ENCODE data around the gene VGF.

DNA sequence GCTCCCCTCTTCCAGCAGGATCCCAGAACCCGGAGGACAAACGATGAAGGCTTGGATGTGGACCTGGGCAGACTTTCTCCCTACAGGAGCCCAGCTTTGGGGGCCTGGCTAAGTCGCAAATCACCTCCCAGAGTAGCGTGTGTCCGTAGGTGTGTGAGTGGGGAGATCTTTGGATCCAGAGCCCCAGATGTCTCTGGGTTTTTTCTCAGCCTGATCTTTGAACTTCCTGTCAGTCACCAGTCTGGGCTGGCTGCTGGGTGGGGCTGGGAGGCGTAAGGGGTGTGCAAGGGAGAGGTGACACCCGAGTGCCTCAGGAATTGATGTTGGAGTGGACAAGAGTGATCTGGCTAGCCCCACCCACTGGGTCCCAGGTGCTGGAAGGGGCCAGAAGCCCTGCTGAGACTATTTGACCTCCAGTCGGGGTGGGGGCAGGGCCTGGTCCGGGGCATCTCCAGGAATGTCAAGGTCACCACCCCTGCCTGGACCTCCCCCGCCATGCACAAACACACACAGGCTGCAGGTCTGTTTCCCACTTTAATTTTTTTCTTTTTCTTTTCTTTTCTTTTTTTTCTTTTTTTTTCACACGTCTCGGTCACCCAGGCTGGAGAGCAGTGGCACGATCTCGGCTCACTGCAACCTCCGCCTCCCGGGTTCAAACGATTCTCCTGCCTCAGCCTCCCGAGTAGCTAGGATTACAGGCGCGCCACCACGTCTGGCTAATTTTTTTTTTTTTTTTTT lies 35.7 kb upstream of the VGF start, which contains the start of gene MOGAT3:
- TF ChIP-seq POLR2AphosphoS5 (IDR thresholded peaks at IDR 0.05; ENCODE audit: insufficient read depth, low read depth, low read length) (no peak), POLR2A (IDR thresholded peaks at IDR 0.05; ENCODE audit: low read depth, low read length) (no peak), EZH2 (IDR thresholded peaks at IDR 0.05; ENCODE audit: borderline replicate concordance, low read depth, low read length, severe bottlenecking) (no peak), JUN (IDR thresholded peaks at IDR 0.05; ENCODE audit: borderline replicate concordance, insufficient read depth, insufficient read length, low read depth) (no peak)
- TF ChIP-seq, protein P1, sequence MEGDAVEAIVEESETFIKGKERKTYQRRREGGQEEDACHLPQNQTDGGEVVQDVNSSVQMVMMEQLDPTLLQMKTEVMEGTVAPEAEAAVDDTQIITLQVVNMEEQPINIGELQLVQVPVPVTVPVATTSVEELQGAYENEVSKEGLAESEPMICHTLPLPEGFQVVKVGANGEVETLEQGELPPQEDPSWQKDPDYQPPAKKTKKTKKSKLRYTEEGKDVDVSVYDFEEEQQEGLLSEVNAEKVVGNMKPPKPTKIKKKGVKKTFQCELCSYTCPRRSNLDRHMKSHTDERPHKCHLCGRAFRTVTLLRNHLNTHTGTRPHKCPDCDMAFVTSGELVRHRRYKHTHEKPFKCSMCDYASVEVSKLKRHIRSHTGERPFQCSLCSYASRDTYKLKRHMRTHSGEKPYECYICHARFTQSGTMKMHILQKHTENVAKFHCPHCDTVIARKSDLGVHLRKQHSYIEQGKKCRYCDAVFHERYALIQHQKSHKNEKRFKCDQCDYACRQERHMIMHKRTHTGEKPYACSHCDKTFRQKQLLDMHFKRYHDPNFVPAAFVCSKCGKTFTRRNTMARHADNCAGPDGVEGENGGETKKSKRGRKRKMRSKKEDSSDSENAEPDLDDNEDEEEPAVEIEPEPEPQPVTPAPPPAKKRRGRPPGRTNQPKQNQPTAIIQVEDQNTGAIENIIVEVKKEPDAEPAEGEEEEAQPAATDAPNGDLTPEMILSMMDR (IDR thresholded peaks at IDR 0.05; ENCODE audit: extremely low read depth in 1 of 2, insufficient read depth in 1 of 2, low read depth in 1 of 2, low read length in 2 of 2) = no peak
- TF ChIP-seq, protein P2, sequence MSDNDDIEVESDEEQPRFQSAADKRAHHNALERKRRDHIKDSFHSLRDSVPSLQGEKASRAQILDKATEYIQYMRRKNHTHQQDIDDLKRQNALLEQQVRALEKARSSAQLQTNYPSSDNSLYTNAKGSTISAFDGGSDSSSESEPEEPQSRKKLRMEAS (IDR thresholded peaks at IDR 0.05; ENCODE audit: insufficient read depth, insufficient read length) = no peak

Data from endothelial cell of umbilical vein (primary cell).